NCI-H82 treated with DMSO at 0.1 percent for 48 hours (cell line): Measurements from ENCODE around the gene FRYL.
"Not testable (repeated sequence)": the region's sequence is repeated elsewhere in the genome, so short reads cannot be mapped to it uniquely, and the experiment has no call there.

Experiments
- DNase-seq: peaks from one replicate; lab custom pipeline; 2025; ENCODE audit not compliant: unreplicated experiment; lab: John Stamatoyannopoulos, UW

FRYL gene

DNA sequence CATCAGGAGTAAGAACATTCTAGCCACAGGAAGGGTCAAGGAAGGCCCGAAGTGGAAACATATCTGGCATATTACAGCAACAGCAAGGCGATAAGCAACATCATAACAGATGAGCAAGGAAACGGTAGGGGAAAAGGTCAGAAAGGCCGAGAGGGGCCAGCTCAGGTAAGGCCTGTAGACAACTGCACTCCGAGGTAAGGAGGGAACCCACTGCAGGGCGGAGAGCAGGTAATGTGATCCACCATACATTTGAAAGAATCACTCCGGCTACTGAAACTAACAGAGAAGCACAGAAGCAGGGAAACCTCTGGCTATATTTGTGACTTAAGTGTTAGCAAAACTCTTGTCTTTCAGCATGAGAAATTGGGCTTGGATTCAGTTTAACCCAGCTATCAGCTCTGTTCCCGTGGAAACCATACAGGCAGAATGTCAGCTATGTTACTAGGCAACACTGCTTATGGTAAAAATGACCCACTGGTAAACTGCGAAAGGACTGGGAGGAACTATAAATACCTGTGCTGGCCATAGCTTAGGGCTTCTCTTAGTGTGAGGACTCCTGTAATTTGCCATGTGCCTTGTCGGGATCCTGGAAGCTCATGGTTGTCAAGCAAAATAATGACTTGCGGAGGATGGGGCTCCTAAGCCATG is 31.0 kb downstream of the FRYL start:
- DNase-seq = no peak

DNA sequence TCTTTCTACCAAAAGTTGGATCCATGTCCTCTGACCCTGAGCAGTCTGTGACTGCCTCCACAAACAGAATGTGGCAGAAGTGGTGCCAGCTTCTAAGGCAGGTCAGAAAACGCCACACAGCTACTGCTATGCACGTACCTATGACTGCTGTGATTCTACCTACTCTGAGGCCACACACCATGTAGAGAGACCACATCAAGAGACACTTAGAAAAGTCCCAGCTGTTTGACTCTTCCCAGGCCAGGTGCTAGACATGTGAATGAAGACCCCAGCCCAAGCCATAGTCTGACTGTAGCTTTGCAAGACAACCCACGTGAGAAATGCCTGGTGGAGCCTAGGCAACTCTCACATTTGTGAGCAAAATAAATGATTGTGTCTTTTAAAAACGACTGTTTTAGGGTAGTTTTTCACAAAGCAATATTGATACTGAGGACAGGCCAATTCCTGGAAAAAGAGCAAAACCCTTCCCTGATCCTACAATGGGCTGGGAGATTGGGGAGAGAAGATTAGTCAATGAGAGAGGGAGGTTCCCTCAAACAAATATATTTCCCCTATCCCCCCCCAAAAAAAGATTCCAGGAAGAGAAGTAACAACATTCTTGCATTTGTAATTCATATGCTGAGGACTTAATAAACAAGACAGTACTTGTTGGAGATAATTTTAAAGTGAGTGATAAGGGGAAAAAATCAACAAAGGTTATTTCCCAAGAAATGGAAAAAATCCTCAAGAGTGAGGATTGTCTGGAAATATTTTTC is 33.3 kb downstream of the FRYL start:
- DNase-seq = no peak

DNA sequence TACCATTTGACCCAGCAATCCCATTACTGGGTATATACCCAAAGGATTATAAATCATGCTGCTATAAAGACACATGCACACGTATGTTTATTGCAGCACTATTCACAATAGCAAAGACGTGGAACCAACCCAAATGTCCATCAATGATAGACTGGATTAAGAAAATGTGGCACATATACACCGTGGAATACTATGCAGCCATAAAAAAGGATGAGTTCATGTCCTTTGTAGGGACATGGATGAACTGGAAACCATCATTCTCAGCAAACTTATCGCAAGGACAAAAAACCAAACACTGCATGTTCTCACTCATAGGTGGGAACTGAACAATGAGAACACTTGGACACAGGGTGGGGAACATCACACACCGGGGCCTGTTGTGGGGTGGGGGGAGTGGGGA is 34.9 kb downstream of the FRYL start:
- not testable (repeated sequence) for DNase-seq

DNA sequence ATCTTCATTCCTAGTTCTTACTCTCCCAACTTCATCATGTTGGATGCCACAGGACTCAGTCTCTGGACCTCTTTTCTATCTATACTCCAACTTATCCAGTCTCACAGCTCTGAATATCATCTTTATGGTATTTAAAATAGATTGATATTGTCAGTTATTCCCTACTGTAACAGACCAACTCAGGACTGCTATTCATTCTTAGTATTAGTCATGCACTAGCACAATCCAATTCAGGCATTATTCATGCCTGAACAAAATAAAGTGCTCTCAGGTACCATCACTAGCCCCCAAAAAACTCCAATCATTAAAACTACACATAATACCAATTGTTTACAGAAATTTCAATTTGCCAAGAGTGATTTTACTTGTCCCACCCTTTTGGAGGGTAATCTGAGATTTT is 37.7 kb downstream of the FRYL start:
- DNase-seq = no peak

DNA sequence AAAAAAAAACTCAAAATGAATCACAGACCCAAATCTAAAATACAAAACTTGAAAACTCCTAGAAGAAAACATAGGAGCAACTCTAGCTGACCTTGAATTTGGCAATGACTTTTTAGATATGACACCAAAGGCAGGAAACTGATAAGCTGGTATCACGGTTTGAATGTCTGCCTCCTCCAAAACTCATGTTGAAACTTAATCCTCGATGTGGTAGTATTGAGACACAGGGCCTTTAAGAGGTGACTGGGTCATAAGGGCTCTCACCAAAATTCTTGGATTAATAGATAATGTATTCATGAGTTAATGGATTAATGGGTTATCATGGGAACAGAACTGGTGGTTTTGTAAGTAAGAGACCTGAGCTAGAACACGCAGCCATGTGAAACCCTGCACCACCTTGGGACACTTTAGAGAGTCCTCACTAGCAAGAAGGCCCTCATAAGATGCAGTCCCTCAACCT is 40.5 kb downstream of the FRYL start:
- no peak for DNase-seq

DNA sequence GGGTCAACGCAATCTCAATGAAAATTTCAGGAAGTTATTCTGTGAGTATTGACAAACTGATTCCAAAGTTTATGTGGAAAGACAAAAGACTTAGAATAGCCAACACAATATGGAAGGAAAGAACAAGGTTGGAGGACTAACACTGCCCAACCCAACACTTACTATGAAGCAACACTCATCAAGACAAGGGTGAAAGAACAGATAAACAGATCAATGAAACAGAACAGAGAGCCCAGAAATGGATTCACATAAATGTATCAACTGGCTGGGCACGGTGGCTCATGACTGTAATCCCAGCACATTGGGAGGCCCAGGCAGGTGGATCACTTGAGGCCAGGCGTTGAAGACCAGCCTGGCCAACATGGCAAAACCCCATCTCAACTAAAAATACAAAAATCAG is 41.2 kb downstream of the FRYL start:
- no peak for DNase-seq

DNA sequence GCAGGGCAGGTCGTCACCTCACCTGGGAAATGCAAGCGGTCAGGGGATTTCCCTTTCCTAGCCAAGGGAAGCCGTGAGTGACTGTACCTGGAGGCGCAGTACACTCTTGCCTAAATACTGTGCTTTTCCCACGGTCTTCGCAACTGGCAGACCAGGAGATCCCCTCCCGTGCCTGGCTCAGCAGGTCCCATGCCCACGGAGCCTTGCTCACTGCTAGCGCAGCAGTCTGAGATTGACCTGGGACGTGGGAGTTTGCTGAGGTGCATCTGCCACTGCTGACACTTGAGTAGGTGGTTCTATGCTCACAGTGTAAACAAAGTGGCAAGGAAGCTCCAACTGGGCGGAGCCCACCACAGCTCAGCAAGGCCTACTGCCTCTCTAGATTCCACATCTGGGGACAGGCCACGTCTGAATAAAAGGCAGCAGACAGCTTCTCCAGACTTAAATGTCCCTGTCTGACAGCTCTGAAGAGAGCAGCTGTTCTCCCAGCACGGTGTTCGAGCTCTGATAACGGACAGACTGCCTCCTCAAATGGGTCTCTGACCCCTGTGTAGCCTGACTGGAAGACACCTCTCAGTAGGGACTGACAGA is 51.1 kb downstream of the FRYL start:
- DNase-seq = not testable (repeated sequence)

DNA sequence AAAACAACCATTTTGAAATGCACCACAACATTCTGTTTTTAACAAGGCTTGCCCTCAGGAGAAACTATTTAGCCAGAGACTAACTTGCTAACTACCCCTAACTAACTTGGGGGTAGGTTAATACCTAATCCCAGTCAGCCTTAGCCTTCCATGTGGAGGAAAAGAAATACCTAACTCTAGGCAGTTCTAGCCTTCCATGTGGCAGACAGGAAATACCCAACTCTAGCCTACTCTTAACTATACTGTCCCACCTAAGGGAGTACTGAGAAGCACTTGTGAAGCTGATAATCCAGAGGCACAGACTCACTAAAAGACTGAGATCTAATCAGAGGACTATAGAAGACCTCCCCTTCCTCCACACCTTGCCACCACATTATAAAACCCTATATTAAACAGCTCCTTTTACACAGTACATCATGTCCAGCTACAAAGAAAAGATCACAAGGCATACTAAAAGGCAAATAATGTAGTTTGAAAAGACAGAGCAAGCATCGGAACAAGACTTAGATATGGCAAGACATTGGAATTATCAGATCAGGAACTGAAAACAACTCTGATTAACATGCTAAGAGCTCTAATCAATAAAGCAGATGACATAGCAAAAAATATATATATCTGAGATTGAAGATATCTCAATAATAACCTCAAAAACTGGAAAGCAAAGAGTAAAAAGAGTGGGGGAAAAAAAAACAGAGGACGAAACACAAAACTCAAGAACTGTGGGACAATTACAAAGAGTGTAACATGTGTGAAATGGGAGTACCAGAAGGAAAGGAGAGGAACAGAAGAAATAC is 52.2 kb downstream of the FRYL start:
- DNase-seq = no peak

DNA sequence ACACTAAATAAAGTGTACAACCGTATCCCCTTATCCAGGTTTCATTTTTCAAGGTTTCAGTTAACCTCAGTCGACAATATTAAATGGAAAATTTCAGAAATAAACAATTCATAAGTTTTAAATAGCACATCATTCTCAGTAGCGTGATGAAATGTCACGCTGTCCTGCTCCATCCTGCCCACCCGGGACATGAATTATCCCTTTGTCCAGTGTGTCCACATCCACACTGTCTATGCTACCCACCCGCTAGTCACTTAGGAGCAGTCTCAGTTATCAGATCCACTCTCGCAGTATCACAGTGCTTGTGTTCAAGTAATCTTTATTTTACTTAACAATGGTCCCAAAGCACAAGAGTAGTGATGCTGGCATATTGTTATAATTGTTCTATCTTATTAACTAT is 54.7 kb downstream of the FRYL start:
- DNase-seq = no peak

DNA sequence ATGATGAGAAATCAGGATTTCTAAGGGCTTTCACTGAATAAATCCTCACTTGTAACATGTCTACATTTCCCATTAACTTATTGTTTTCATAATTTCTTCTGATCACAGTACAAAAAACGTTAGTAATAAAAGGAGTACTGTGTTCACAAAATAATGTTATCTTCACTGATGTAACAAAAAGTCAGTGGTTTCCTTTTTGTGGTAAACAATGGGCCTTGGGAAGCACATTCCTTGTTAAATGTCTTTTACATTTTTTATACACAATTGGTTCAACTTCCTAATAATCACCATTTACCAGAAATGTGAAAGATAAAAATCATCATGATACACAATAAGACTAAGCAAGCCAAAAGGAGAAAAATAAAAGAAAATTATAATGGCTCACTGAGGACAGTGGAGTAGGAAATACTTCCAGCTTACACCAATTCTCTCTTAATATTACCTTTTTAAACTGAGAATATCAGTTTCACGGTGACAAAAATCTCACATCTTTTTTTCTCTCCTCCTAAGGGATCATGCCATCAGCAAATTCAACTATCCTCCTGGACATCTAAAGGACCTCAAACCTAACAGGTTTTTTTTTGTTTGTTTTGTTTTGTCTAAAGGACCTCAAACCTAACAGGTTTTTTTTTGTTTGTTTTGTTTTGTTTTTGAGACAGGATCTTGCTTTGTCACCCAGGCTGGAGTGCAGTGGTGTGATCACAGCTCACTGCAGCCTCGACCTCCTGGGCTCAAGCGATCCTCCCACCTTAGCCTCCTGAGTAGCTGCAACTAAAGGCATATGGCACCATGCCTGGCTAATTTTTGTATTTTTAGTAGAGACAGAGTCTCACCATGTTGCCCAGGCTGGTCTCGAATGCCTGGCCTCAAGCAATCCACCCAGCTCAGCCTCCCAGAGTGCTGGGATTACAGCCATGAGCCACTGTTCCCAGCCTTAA is 57.3 kb downstream of the FRYL start:
- DNase-seq = no peak

DNA sequence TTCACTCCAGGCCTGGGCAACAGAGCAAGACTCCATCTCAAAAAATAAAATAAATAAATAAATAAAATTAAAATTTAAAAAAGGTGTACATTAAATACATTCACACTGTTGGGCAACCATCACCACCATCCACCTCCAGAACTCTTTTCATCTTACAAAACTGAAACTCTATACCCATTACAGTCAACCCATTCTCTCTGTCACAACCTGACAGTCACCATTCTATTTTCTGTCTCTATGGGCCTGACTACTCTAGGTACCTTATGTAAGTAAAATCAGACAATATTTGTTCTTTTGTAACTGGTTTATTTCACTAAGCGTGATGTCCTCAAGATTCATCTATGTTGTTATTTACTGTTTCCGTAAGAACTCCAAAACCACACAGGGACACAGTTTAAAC is 59.6 kb downstream of the FRYL start:
- no peak for DNase-seq

DNA sequence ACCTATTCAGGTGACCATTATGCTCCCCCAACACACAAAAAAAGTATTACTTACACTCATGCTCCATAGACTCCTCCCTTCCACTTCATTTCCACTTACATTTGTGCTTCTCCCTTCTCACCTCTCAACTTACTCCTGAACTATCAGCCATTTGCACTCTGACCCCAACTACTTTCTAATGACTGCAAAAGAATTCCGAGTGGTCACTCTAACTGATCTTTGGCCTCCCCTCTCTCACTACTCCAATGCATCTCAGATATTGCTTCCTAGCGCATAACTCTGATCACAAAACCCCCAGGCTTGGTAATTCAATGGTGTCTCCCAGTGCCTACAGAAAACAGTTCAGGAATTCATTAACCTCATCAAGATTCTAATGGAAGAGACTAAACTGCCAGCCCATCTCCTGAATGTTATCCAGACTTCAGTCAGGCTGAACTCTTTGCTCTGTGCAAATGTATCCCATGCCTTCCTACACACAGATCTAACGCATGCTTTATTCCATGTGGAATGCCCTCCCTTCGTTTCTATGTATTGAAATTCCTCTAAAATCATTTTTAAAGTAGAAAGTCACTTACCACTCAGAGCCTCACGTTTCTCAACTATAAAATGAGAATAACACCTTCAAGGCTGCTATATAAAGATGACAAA is 61.1 kb downstream of the FRYL start:
- no peak for DNase-seq

DNA sequence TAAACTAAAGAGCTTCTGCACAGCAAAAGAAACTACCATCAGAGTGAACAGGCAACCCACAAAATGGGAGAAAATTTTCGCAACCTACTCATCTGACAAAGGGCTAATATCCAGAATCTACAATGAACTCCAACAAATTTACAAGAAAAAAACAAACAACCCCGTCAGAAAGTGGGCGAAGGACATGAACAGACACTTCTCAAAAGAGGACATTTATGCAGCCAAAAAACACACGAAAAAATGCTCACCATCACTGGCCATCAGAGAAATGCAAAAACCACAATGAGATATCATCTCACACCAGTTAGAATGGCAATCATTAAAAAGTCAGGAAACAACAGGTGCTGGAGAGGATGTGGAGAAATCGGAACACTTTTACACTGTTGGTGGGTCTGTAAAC is 63.8 kb downstream of the FRYL start:
- not testable (repeated sequence) for DNase-seq

DNA sequence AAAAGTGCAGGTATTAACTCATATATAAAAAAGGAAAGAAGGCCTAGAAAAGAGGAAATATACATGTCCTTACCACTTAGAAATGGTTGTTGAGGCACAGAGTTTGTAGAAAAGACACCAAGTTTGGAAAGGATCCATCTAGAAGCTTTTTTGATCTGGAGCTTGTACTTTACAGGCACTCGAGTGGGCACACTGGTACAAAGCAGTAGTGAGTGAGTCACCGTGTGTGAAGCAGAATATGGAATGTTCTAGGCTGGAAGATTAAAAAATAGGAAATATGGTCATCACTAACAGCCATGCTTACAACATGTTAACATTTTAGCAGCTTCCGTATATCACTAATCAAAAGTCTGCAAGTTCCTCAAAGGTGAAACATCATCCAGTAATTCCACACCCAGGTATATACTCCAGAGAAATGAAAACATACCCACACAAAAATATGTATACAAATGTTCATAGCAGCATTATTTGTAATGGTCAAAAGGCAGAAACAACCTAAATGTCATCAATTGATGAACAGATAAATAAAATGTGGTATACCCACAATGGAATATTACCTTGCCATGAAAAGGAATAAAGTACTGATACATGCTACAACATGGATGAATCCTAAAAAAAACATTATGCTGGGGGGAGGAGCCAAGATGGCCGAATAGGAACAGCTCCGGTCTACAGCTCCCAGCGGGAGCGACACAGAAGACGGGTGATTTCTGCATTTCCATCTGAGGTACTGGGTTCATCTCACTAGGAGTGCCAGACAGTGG is 69.5 kb downstream of the FRYL start:
- DNase-seq = no peak

DNA sequence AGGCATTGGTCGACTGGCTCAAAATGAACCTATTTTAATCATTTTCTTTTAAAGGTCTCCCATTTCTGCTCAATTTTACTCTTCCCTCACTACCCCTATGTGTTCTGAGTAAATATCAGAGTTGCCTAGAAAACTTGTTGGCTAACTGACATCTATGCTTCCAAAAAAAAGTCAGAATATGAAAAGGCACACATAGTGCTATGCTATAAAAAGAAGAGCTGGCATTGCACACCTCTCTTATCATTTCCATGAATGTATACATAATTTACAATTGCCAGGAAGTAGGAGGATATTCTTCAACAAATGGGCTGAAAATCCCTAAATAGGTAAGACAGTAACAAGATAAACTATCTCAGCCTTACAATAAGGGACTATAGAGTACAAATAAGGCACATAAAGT is 70.2 kb downstream of the FRYL start:
- no peak for DNase-seq

DNA sequence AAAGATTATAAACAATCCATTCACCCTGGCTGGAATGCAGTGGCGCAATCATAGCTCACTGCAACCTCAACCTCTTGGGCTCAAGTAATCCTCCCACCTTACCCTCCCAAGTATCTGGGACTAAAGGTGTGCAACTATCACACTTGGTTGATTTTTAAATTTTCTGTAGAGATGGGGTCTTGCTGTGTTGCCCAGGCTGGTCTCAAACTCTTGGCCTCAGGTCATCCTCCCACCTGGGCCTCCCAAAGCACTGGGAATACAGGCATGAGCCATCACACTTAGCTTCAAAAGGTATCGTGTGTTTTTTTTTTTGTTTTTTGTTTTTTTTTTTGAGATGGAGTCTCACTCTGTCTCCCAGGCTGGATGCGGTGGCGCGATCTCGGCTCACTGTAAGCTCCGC is 71.5 kb downstream of the FRYL start:
- no peak for DNase-seq

DNA sequence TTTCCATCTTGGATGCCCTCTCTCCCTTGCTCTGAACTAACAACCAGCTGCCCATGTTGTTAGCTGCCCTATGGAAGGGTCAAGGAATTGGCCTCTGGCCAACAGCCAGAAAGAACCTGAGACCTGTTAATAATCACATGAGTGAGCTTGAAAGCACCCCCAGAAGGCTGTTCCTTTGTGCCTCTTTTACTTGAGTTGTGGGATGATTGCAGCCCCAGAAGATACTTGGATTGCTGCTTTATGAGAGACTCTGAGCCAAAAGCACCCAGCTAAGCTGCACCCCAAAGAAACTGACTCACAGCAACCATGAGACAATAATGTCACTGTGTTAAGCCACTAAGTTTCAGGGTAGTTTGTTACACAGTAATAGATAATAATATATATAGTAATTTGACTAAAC is 73.3 kb downstream of the FRYL start:
- no peak for DNase-seq

DNA sequence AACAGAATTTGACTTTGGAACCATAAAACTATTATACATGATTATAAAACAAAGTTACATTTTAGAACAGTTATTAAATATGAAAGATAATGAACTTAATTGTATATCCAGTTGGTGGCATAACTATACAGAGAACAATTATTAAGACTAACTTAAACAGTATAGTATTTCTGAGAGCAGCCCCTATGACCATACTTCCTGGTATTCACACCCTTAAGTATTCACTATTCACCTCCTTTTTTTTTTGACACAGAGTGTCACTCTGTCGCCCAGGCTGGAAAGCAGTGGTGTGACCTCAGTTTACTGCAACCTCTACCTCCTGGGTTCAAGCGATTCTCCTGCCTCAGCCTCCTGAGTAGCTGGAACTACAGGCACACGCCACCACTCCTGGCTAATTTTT is 74.5 kb downstream of the FRYL start:
- DNase-seq = no peak

DNA sequence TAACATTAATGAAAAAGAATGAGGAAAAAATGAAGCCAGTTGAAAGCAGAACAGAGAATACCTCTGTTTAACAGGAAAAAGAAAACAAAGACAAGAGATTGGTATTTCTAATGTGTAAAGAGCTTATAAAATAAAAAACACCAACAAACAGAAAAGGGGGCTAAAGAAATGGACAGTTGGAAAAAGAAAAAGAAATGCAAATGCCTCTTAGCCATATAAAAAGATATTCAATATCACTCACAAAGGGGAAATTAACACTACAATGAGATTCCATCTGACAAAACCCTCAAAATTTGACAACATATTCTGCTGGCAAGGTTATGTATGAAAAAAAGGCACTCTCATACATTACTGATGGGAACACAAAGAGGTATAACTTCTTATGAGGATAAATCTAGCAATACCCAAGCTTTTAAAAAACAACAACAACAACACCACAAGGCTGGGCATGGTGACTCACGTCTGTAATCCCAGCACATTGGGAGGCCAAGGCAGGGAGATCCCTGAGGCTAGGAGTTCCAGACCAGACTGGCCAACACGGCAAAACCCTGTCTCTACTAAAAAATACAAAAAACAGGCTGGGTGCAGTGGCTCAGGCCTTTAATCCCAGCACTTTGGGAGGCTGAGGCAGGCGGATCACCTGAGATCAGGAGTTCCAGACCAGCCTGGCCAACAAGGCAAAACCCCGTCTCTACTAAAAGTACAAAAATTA is 75.8 kb downstream of the FRYL start:
- DNase-seq = no peak
